SIG-M5 treated with dmso at 0.1 percent for 504 hours (cell line): Measurements from ENCODE around the gene HOXB7.
A peak's percentile ranks its signal among the peaks of the same experiment; 100 is the strongest.

Experiments
- DNase-seq: peaks from one replicate; lab custom pipeline; 2025; ENCODE audit not compliant: unreplicated experiment; lab: John Stamatoyannopoulos, UW

HOXB7 gene

GRCh38 chr17:48624118-48624517 lies 13.3 kb upstream of the HOXB7 start:
- DNase-seq = no peak

GRCh38 chr17:48623583-48623982 lies 12.8 kb upstream of the HOXB7 start:
- no peak for DNase-seq

GRCh38 chr17:48622857-48623256 lies 12.0 kb upstream of the HOXB7 start:
- DNase-seq = no peak

- DNase-seq = no peak
Measured at GRCh38 chr17:48621410-48622392, 10.9 kb upstream of the HOXB7 start.

- DNase-seq = no peak
Measured at GRCh38 chr17:48620461-48621139, 9.8 kb upstream of the HOXB7 start.

GRCh38 chr17:48619826-48620449 lies 9.1 kb upstream of the HOXB7 start:
- no peak for DNase-seq

- peak; percentile 70 for DNase-seq
Measured at GRCh38 chr17:48618256-48618896, 7.6 kb upstream of the HOXB7 start.

GRCh38 chr17:48617471-48618255 lies 6.8 kb upstream of the HOXB7 start:
- DNase-seq = no peak

GRCh38 chr17:48616717-48617470 lies 6.1 kb upstream of the HOXB7 start:
- no peak for DNase-seq

- no peak for DNase-seq
Measured at GRCh38 chr17:48615963-48616716, 5.3 kb upstream of the HOXB7 start.

- no peak for DNase-seq
Measured at GRCh38 chr17:48615047-48615962, 4.5 kb upstream of the HOXB7 start, which contains the start of gene HOXB8. TSS of gene HOXB8 (minus strand) at chr17:48615292. CDS start at chr17:48614704, 588 bp downstream.

- DNase-seq = no peak
Measured at GRCh38 chr17:48613862-48614694, 3.3 kb upstream of the HOXB7 start.

- DNase-seq = peak; percentile 60
Measured at GRCh38 chr17:48612854-48613691, 2.3 kb upstream of the HOXB7 start.

- peak; percentile 60 for DNase-seq
Measured at GRCh38 chr17:48612456-48612853, 1.6 kb upstream of the HOXB7 start.

GRCh38 chr17:48611681-48612455 lies 1.1 kb upstream of the HOXB7 start:
- no peak for DNase-seq
